Activated CD4-positive, alpha-beta T cell treated with anti-CD3 and anti-CD28 coated beads, Interleukin-2, amount 50 U/mL, for 16 hours (primary cell): ENCODE data around the gene AGBL4.
"Not testable (repeated sequence)": the region's sequence is repeated elsewhere in the genome, so short reads cannot be mapped to it uniquely, and the experiment has no call there.

Experiments
- DNase-seq: peaks from one replicate; pipeline ENCODE4 v3.0.0-alpha.2; 2020

The AGBL4 gene

GRCh38 chr1:49424782-49425181 is 599.0 kb downstream of the AGBL4 start:
- no peak for DNase-seq

GRCh38 chr1:49416758-49417157 is 607.0 kb downstream of the AGBL4 start:
- DNase-seq = no peak

GRCh38 chr1:49408346-49408745 is 615.4 kb downstream of the AGBL4 start:
- no peak for DNase-seq

- DNase-seq = no peak
These were observed 626.7 kb downstream of the AGBL4 start for GRCh38 chr1:49397086-49397485.

GRCh38 chr1:49394200-49394599 is 629.6 kb downstream of the AGBL4 start:
- no peak for DNase-seq

- DNase-seq = no peak
These were observed 634.1 kb downstream of the AGBL4 start for GRCh38 chr1:49389699-49390098.

- no peak for DNase-seq
These were observed 659.1 kb downstream of the AGBL4 start for GRCh38 chr1:49364676-49365075.

- no peak for DNase-seq
These were observed 660.1 kb downstream of the AGBL4 start for GRCh38 chr1:49363628-49364027.

GRCh38 chr1:49358036-49358435 is 665.7 kb downstream of the AGBL4 start:
- no peak for DNase-seq

GRCh38 chr1:49356594-49356993 is 667.2 kb downstream of the AGBL4 start:
- no peak for DNase-seq

GRCh38 chr1:49351768-49352167 is 672.0 kb downstream of the AGBL4 start:
- no peak for DNase-seq

- no peak for DNase-seq
These were observed 676.9 kb downstream of the AGBL4 start for GRCh38 chr1:49346767-49347349.

GRCh38 chr1:49340576-49340975 is 683.2 kb downstream of the AGBL4 start:
- no peak for DNase-seq

- DNase-seq = no peak
These were observed 684.7 kb downstream of the AGBL4 start for GRCh38 chr1:49339043-49339442.

GRCh38 chr1:49337251-49337650 is 686.5 kb downstream of the AGBL4 start:
- DNase-seq = no peak

- no peak for DNase-seq
These were observed 689.8 kb downstream of the AGBL4 start for GRCh38 chr1:49333906-49334305.

GRCh38 chr1:49331066-49331852 is 692.5 kb downstream of the AGBL4 start:
- no peak for DNase-seq

- DNase-seq = no peak
These were observed 699.7 kb downstream of the AGBL4 start for GRCh38 chr1:49323925-49324540.

- not testable (repeated sequence) for DNase-seq
These were observed 703.3 kb downstream of the AGBL4 start for GRCh38 chr1:49320493-49320892.

GRCh38 chr1:49319426-49319963 is 704.3 kb downstream of the AGBL4 start:
- no peak for DNase-seq

GRCh38 chr1:49318218-49318617 is 705.5 kb downstream of the AGBL4 start:
- no peak for DNase-seq

- no peak for DNase-seq
These were observed 716.3 kb downstream of the AGBL4 start for GRCh38 chr1:49307457-49307856.

GRCh38 chr1:49306507-49307070 is 717.2 kb downstream of the AGBL4 start:
- DNase-seq = peak; percentile 21

GRCh38 chr1:49302400-49302799 is 721.4 kb downstream of the AGBL4 start:
- not testable (repeated sequence) for DNase-seq
